GM13977 (cell line): ENCODE data around the gene RPS6KC1.
A peak's percentile ranks its signal among the peaks of the same experiment; 100 is the strongest.

ENCODE experiments used
- DNase-seq: peaks from one replicate; pipeline ENCODE4 v3.0.0; 2012; ENCODE audit warnings: low spot score
- in situ Hi-C: fragments of 300-500 bp; cut with MboI; formaldehyde crosslinking; loops from one replicate; pipeline ENCODE4 v1.12.0; 2022; ENCODE audit warnings: low sequenced_read_pairs, low pct_unique_long_range_greater_than_20kb, mixed read lengths, inconsistent platforms; ENCODE audit not compliant: unreplicated experiment
- TF ChIP-seq, protein P1 (sequence below): IDR thresholded peaks from 2 replicates; pipeline ENCODE4 v1.5.1; 2012; ENCODE audit warnings: mild to moderate bottlenecking, control low read depth; ENCODE audit not compliant: insufficient read depth; ENCODE audit errors: extremely low read depth, missing control alignments

Gene RPS6KC1

GRCh38 chr1:213119794-213120193 lies 68.8 kb downstream of the RPS6KC1 start:
- in situ Hi-C loops, result loop anchor here (10.0 kb wide), 1 partner anchor 1005 kb away; no protein-coding TSS in a partner anchor
- TF ChIP-seq, protein P1, sequence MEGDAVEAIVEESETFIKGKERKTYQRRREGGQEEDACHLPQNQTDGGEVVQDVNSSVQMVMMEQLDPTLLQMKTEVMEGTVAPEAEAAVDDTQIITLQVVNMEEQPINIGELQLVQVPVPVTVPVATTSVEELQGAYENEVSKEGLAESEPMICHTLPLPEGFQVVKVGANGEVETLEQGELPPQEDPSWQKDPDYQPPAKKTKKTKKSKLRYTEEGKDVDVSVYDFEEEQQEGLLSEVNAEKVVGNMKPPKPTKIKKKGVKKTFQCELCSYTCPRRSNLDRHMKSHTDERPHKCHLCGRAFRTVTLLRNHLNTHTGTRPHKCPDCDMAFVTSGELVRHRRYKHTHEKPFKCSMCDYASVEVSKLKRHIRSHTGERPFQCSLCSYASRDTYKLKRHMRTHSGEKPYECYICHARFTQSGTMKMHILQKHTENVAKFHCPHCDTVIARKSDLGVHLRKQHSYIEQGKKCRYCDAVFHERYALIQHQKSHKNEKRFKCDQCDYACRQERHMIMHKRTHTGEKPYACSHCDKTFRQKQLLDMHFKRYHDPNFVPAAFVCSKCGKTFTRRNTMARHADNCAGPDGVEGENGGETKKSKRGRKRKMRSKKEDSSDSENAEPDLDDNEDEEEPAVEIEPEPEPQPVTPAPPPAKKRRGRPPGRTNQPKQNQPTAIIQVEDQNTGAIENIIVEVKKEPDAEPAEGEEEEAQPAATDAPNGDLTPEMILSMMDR, result no peak
- DNase-seq, result no peak

- in situ Hi-C loops, result loop anchor here (10.0 kb wide), 1 partner anchor 1004 kb away; no protein-coding TSS in a partner anchor
- no peak for DNase-seq
- TF ChIP-seq, protein P1, result no peak
Measured at GRCh38 chr1:213120386-213120785, 69.3 kb downstream of the RPS6KC1 start.

GRCh38 chr1:213120961-213121360 lies 69.9 kb downstream of the RPS6KC1 start:
- in situ Hi-C loops, result loop anchor here (10.0 kb wide), 1 partner anchor 1004 kb away; no protein-coding TSS in a partner anchor
- TF ChIP-seq, protein P1, result no peak
- no peak for DNase-seq

DNA sequence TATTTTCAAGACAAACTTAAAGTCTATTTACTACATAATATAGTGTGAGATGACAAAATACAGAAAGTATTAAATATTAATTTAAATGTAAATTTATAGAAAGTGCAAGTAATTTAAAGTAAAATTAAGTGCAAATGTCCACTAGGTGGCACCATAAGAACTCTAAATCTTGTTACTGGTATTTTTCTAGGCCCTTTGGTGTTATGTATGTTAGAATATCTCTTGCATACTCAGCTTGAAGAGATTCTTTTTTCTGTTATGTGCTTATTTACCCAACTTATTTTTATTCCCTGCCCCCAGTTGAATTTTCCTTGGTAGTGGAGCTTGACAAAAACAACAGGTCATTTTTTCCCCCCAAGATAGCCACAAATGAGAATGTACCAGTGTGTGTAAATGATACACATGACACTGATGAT lies 71.5 kb downstream of the RPS6KC1 start:
- TF ChIP-seq, protein P1, result peak; percentile 43
- in situ Hi-C loops, result loop anchor here (10.0 kb wide), 1 partner anchor 1002 kb away; no protein-coding TSS in a partner anchor
- no peak for DNase-seq

DNA sequence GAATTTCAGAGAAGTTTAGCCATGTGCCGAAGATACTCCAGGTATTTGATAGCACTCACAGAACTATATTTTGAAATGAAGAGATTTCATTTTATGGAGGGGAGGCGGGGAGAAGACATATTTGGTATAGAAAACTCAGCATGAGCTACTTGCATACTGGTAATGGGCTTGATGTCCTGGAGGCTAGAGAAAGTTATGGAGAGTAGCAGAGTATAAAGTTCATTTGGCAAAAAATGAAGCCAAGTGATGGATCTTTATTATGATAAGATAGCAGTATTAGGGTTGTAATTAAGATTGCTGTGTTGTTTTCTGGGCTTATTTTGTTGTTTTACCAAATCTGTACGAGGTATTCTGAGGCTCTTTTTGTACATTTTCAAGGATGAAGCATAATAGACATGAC lies 72.0 kb downstream of the RPS6KC1 start:
- TF ChIP-seq, protein P1, result no peak
- in situ Hi-C loops, result loop anchor here (10.0 kb wide), 1 partner anchor 1002 kb away; no protein-coding TSS in a partner anchor
- DNase-seq, result no peak

DNA sequence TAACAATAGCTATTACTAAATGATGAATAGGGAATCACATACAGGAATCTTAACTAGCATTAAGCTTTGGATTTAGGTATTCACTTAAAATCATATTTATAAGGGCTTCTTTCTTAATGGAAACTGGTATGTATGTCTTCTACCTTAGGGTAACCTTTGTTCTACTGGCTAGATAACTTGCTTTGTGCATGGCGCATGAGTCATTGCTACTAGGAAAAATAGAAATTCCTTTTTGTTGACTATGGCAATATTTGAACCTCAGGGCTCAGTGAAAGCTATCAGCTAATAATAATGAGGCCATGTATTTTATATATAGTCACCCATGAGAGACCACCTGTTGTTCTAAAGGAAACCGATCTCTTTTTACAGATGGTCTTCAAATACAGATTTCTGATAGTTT lies 72.5 kb downstream of the RPS6KC1 start:
- in situ Hi-C loops, result loop anchor here (10.0 kb wide), 1 partner anchor 1001 kb away; no protein-coding TSS in a partner anchor
- DNase-seq, result no peak
- TF ChIP-seq, protein P1, result no peak
